Measurements from ENCODE around the gene SEC16B. TPM values are rescaled to one million over a fixed set of nuclear protein-coding genes. Genes with fewer than 3 reads are reported as not detected.

SEC16B gene
- total and polyA plus RNA-seq, 2 of the 13 experiments (the other 11 are each of a cell fraction or from before 2014, with no cell fraction given) = 4.6 to 5.8 TPM

DNA sequence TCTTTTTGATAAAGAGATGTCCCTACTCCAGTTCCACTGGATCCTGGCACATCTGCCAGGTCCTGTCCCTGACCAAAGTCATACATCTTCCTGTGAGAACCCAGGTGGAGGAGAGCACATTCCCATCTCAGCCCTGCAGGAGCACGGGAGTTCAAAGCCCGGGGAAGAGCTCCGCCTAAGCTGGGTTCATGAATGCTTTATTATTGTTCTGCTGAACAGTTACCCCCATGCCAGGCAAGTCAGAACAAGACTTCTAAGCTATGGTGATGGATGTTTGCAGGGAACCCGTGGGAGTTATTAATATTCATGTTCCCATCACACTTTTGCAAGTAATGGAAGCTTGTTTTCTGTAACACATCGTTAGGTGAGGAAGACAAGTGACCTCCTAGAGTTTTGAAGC, 62.9 kb downstream of the SEC16B start:
- no peak for FAIRE-seq
- ChIA-PET CTCF (ENCODE audit: low intra/inter-chr PET ratio, low total read pairs) (no interaction called here), POLR2A (no interaction called here)
- ATAC-seq = 0 out of 3 replicates have a peak, but pooled peaks have one; percentile 25
- H4K20me1 ChIP-seq (ENCODE audit: insufficient read depth, low read length) = no peaks in the 10 kb centered on the region
- no peak overlapping the region for H2AFZ ChIP-seq (ENCODE audit: low read length)
- no peak overlapping the region for H3K4me2 ChIP-seq (ENCODE audit: low read depth, low read length)
- H3K4me3 ChIP-seq (replicated peaks in 1 of 3; ENCODE audit: insufficient read depth in 1 of 3, low read depth in 2 of 3, low read length in 3 of 3) = no peak overlapping the region
- in situ Hi-C loops (cut with HindIII; ENCODE audit: extremely low pct_ligation_motif_present, low pct_unique_long_range_greater_than_20kb) = no loop called here
- no peaks in the 10 kb centered on the region for H3K9me3 ChIP-seq (ENCODE audit: low read length)
- no peak overlapping the region for H3K9ac ChIP-seq (ENCODE audit: insufficient read depth, low read depth, low read length)
- no peak overlapping the region for H3K27ac ChIP-seq (ENCODE audit: extremely low read length, insufficient read depth, low read length)
- H3K36me3 ChIP-seq (replicated peaks in 1 of 2; ENCODE audit: control insufficient read depth in 1 of 2, insufficient read depth in 2 of 2, low read length in 2 of 2) = no peaks in the 10 kb centered on the region
- intact Hi-C loops (cut with micrococcal nuclease; ENCODE audit: unreplicated experiment) = no loop called here
- peaks cover 0 to 13% of the 10 kb centered on the region in 2 experiments; a peak in 4 of 5 replicates for H3K27me3 ChIP-seq (ENCODE audit: control insufficient read depth in 1 of 2, insufficient read depth in 2 of 2, low read length in 2 of 2)
- H3K4me1 ChIP-seq (ENCODE audit: insufficient read depth, low read length) = peaks cover 7% of the 10 kb centered on the region
- no TSS peak for BruUV-seq (replicated peaks)
- DNase-seq (ENCODE audit: low spot score) = no peak
- 5% methylated on average over 5 of the region's 5 CpGs for WGBS (ENCODE audit: low lambda C conversion rate)
- no peaks in the 10 kb centered on the region for H3K79me2 ChIP-seq (ENCODE audit: insufficient read depth, low read length)
- TF ChIP-seq TSC22D2 (CRISPR knock-in tag; IDR thresholded peaks at IDR 0.05; ENCODE audit: borderline replicate concordance) = no peak
- no peak for TF ChIP-seq RFX3 (CRISPR knock-in tag; IDR thresholded peaks at IDR 0.05)
- TF ChIP-seq KDM2A (CRISPR knock-in tag; IDR thresholded peaks at IDR 0.05; ENCODE audit: borderline replicate concordance, low read depth) = no peak
- TF ChIP-seq JUNB (CRISPR knock-in tag; IDR thresholded peaks at IDR 0.05; ENCODE audit: borderline replicate concordance) = no peak
- no peak for TF ChIP-seq PAWR (CRISPR knock-in tag; IDR thresholded peaks at IDR 0.05; ENCODE audit: borderline replicate concordance)
- no peak for TF ChIP-seq YY1 (IDR thresholded peaks at IDR 0.05; ENCODE audit: insufficient read depth, insufficient replicate concordance, low read depth, low read length)
- no peak for TF ChIP-seq HOXA7 (CRISPR knock-in tag; IDR thresholded peaks at IDR 0.05)
- no peak for TF ChIP-seq DNMT3B (CRISPR knock-in tag; conservative IDR thresholded peaks at IDR 0.05)
- TF ChIP-seq, protein P1, sequence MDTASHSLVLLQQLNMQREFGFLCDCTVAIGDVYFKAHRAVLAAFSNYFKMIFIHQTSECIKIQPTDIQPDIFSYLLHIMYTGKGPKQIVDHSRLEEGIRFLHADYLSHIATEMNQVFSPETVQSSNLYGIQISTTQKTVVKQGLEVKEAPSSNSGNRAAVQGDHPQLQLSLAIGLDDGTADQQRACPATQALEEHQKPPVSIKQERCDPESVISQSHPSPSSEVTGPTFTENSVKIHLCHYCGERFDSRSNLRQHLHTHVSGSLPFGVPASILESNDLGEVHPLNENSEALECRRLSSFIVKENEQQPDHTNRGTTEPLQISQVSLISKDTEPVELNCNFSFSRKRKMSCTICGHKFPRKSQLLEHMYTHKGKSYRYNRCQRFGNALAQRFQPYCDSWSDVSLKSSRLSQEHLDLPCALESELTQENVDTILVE (CRISPR knock-in tag; IDR thresholded peaks at IDR 0.05) = no peak
- no peak for TF ChIP-seq CEBPG (CRISPR knock-in tag; IDR thresholded peaks at IDR 0.05)
- TF ChIP-seq, protein P2, sequence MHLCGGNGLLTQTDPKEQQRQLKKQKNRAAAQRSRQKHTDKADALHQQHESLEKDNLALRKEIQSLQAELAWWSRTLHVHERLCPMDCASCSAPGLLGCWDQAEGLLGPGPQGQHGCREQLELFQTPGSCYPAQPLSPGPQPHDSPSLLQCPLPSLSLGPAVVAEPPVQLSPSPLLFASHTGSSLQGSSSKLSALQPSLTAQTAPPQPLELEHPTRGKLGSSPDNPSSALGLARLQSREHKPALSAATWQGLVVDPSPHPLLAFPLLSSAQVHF (CRISPR knock-in tag; IDR thresholded peaks at IDR 0.05) = no peak
- TF ChIP-seq, protein P3, sequence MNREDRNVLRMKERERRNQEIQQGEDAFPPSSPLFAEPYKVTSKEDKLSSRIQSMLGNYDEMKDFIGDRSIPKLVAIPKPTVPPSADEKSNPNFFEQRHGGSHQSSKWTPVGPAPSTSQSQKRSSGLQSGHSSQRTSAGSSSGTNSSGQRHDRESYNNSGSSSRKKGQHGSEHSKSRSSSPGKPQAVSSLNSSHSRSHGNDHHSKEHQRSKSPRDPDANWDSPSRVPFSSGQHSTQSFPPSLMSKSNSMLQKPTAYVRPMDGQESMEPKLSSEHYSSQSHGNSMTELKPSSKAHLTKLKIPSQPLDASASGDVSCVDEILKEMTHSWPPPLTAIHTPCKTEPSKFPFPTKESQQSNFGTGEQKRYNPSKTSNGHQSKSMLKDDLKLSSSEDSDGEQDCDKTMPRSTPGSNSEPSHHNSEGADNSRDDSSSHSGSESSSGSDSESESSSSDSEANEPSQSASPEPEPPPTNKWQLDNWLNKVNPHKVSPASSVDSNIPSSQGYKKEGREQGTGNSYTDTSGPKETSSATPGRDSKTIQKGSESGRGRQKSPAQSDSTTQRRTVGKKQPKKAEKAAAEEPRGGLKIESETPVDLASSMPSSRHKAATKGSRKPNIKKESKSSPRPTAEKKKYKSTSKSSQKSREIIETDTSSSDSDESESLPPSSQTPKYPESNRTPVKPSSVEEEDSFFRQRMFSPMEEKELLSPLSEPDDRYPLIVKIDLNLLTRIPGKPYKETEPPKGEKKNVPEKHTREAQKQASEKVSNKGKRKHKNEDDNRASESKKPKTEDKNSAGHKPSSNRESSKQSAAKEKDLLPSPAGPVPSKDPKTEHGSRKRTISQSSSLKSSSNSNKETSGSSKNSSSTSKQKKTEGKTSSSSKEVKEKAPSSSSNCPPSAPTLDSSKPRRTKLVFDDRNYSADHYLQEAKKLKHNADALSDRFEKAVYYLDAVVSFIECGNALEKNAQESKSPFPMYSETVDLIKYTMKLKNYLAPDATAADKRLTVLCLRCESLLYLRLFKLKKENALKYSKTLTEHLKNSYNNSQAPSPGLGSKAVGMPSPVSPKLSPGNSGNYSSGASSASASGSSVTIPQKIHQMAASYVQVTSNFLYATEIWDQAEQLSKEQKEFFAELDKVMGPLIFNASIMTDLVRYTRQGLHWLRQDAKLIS (CRISPR knock-in tag; IDR thresholded peaks at IDR 0.05) = no peak
- TF ChIP-seq NR2F2 (IDR thresholded peaks at IDR 0.05; ENCODE audit: borderline replicate concordance, low read depth) = no peak
- TF ChIP-seq ZFP82 (CRISPR knock-in tag; IDR thresholded peaks at IDR 0.05; ENCODE audit: borderline replicate concordance) = no peak
- TF ChIP-seq, protein P4, sequence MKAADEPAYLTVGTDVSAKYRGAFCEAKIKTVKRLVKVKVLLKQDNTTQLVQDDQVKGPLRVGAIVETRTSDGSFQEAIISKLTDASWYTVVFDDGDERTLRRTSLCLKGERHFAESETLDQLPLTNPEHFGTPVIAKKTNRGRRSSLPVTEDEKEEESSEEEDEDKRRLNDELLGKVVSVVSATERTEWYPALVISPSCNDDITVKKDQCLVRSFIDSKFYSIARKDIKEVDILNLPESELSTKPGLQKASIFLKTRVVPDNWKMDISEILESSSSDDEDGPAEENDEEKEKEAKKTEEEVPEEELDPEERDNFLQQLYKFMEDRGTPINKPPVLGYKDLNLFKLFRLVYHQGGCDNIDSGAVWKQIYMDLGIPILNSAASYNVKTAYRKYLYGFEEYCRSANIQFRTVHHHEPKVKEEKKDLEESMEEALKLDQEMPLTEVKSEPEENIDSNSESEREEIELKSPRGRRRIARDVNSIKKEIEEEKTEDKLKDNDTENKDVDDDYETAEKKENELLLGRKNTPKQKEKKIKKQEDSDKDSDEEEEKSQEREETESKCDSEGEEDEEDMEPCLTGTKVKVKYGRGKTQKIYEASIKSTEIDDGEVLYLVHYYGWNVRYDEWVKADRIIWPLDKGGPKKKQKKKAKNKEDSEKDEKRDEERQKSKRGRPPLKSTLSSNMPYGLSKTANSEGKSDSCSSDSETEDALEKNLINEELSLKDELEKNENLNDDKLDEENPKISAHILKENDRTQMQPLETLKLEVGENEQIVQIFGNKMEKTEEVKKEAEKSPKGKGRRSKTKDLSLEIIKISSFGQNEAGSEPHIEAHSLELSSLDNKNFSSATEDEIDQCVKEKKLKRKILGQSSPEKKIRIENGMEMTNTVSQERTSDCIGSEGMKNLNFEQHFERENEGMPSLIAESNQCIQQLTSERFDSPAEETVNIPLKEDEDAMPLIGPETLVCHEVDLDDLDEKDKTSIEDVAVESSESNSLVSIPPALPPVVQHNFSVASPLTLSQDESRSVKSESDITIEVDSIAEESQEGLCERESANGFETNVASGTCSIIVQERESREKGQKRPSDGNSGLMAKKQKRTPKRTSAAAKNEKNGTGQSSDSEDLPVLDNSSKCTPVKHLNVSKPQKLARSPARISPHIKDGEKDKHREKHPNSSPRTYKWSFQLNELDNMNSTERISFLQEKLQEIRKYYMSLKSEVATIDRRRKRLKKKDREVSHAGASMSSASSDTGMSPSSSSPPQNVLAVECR (CRISPR knock-in tag; IDR thresholded peaks at IDR 0.05; ENCODE audit: borderline replicate concordance) = no peak

Measured in HepG2 (cell line).